A673 (cell line): ENCODE results near the gene C2orf80.

Source experiments
- EZH2 ChIP-seq: fragments of 200-600 bp; sonication (generic); IDR thresholded peaks from 2 replicates; pipeline ENCODE4 v1.6.1; 2017; ENCODE audit warnings: borderline replicate concordance, low read depth, mild to moderate bottlenecking, mixed read lengths, antibody characterized with exemption, low read length; ENCODE audit not compliant: poor library complexity, severe bottlenecking
- TF ChIP-seq, protein P1 (sequence below): fragments of 300-800, 200-600 bp; sonication (generic); conservative IDR thresholded peaks from 2 replicates; pipeline ENCODE4 v1.5.1; 2017; ENCODE audit warnings: low read depth, mild to moderate bottlenecking, antibody characterized with exemption, low read length, moderate library complexity, mixed read lengths

- TF ChIP-seq, protein P1, sequence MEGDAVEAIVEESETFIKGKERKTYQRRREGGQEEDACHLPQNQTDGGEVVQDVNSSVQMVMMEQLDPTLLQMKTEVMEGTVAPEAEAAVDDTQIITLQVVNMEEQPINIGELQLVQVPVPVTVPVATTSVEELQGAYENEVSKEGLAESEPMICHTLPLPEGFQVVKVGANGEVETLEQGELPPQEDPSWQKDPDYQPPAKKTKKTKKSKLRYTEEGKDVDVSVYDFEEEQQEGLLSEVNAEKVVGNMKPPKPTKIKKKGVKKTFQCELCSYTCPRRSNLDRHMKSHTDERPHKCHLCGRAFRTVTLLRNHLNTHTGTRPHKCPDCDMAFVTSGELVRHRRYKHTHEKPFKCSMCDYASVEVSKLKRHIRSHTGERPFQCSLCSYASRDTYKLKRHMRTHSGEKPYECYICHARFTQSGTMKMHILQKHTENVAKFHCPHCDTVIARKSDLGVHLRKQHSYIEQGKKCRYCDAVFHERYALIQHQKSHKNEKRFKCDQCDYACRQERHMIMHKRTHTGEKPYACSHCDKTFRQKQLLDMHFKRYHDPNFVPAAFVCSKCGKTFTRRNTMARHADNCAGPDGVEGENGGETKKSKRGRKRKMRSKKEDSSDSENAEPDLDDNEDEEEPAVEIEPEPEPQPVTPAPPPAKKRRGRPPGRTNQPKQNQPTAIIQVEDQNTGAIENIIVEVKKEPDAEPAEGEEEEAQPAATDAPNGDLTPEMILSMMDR, result no peak
- TF ChIP-seq EZH2, result no peak
Measured at GRCh38 chr2:208122248-208122647, 67.6 kb downstream of the C2orf80 start.
